HepG2 (cell line): ENCODE measurements around the gene KRT81. TPM values are rescaled to one million over a fixed set of nuclear protein-coding genes. Genes with fewer than 3 reads are reported as not detected.

Experiments
- ATAC-seq: fragments of 200-7000 bp; cut with Tn5 transposase; 3 replicates; pipeline ENCODE4 v1.9.1; 2020; ENCODE audit warnings: mild to moderate bottlenecking, moderate library complexity
- BruUV-seq: library from RNA; stranded (reverse); fragments of 400-500 nt; replicated peaks from 2 replicates; lab custom pipeline; 2021; lab: Mats Ljungman, UMichigan
- CTCF ChIA-PET: fragments of 300-600 bp; formaldehyde crosslinking; extraction: SDS; loops from one replicate; lab custom pipeline; 2021; ENCODE audit warnings: low total read pairs, inconsistent platforms, low intra/inter-chr PET ratio; lab: Yijun Ruan, JAX
- POLR2A ChIA-PET: fragments of 350-600 bp; sonication (Branson Sonifier 250); formaldehyde crosslinking; loops from one replicate; lab custom pipeline; 2020; ENCODE audit warnings: antibody characterized with exemption, inconsistent platforms; lab: Yijun Ruan, JAX
- DNase-seq: peaks from one replicate; pipeline ENCODE4 v3.0.0-alpha.2; 2015; ENCODE audit warnings: low spot score
- FAIRE-seq: peaks from 3 replicates; lab custom pipeline; 2011; peaks lifted over from hg19 to GRCh38; lab: Jason Lieb, UNC
- H2AFZ ChIP-seq: one replicate; pipeline ENCODE4 v1.6.1; 2011; ENCODE audit warnings: low read length, inconsistent platforms
- H3K27ac ChIP-seq: fragments of 300-600 bp; 3 replicates; pipeline ENCODE4 v1.8.0; 2011; ENCODE audit warnings: mixed run types, mild to moderate bottlenecking, mixed read lengths, low read length, inconsistent platforms; ENCODE audit not compliant: insufficient read depth; ENCODE audit errors: extremely low read length
- H3K27me3 ChIP-seq, 2 experiments: fragments of 200-600 bp in 1 of 2; 2 replicates in 1 of 2; 3 replicates in 1 of 2; pipeline versions ENCODE4 v1.6.0 to v1.8.0; 2011; ENCODE audit warnings: low read length in 2 of 2, mild to moderate bottlenecking in 2 of 2, moderate library complexity in 2 of 2, inconsistent platforms in 1 of 2; ENCODE audit not compliant: insufficient read depth in 2 of 2, control insufficient read depth in 1 of 2
- H3K36me3 ChIP-seq, 2 experiments: fragments of 200-600 bp in 1 of 2; replicated peaks in 1 of 2; 2 replicates in 1 of 2; 3 replicates in 1 of 2; pipeline versions ENCODE4 v1.5.1 to v1.8.0; 2011; ENCODE audit warnings: low read length in 2 of 2, inconsistent platforms in 1 of 2; ENCODE audit not compliant: insufficient read depth in 2 of 2, control insufficient read depth in 1 of 2
- H3K4me1 ChIP-seq: 2 replicates; pipeline ENCODE4 v1.5.1; 2012; ENCODE audit warnings: low read length, inconsistent platforms; ENCODE audit not compliant: insufficient read depth
- H3K4me2 ChIP-seq: 2 replicates; pipeline ENCODE4 v1.6.0; 2011; ENCODE audit warnings: low read depth, low read length, inconsistent platforms
- H3K4me3 ChIP-seq, 3 experiments: fragments of 200-600 bp in 1 of 3; sonication (generic), shearing (Covaris generic) in 1 of 3; replicated peaks in 1 of 3; 2 replicates each; pipeline ENCODE4 v1.5.1; 2011 to 2016; ENCODE audit warnings: low read length in 3 of 3, inconsistent platforms in 2 of 3, low read depth in 2 of 3, mild to moderate bottlenecking in 2 of 3, control low read depth in 1 of 3, mixed read lengths in 1 of 3; ENCODE audit not compliant: insufficient read depth in 1 of 3
- H3K79me2 ChIP-seq: one replicate; pipeline ENCODE4 v1.6.1; 2011; ENCODE audit warnings: low read length, inconsistent platforms; ENCODE audit not compliant: insufficient read depth
- H3K9ac ChIP-seq: 2 replicates; pipeline ENCODE4 v1.6.0; 2011; ENCODE audit warnings: mild to moderate bottlenecking, low read depth, low read length, inconsistent platforms; ENCODE audit not compliant: insufficient read depth
- H3K9me3 ChIP-seq: 2 replicates; pipeline ENCODE4 v1.5.1; 2012; ENCODE audit warnings: mild to moderate bottlenecking, low read length
- H4K20me1 ChIP-seq: 2 replicates; pipeline ENCODE4 v1.6.0; 2011; ENCODE audit warnings: inconsistent platforms, mild to moderate bottlenecking, low read length, moderate library complexity; ENCODE audit not compliant: insufficient read depth
- ATF7 ChIP-seq, 2 experiments: fragments of 450-650 bp in 1 of 2; sonication (generic) in 1 of 2; formaldehyde crosslinking in 1 of 2; IDR thresholded peaks; 2 replicates each; pipeline versions ENCODE4 v1.4.0 to v1.6.1; 2016 to 2020; ENCODE audit warnings: antibody characterized with exemption in 1 of 2, mild to moderate bottlenecking in 1 of 2, missing genetic modification reagents in 1 of 2
- FOXK1 ChIP-seq: sonication (generic); formaldehyde crosslinking; IDR thresholded peaks from 2 replicates; pipeline ENCODE4 v1.4.0; 2020; ENCODE audit warnings: low read depth, missing genetic modification reagents, borderline replicate concordance
- LBX2 ChIP-seq: sonication (generic); formaldehyde crosslinking; IDR thresholded peaks from 2 replicates; pipeline ENCODE4 v1.5.0; 2020; ENCODE audit warnings: missing genetic modification reagents, mild to moderate bottlenecking, borderline replicate concordance
- ZNF160 ChIP-seq: sonication (generic); formaldehyde crosslinking; IDR thresholded peaks from 2 replicates; pipeline ENCODE4 v1.8.0; 2022; ENCODE audit warnings: mild to moderate bottlenecking, inconsistent platforms, missing genetic modification reagents
- WGBS: methylation state at CpG from one replicate; pipeline ENCODE4 v1.1.6; 2017; ENCODE audit warnings: low lambda C conversion rate; 5-methylcytosine and 5-hydroxymethylcytosine counted together
- in situ Hi-C: cut with HindIII; loops from 2 replicates; pipeline ENCODE4 v1.10.0; 2017; ENCODE audit warnings: low pct_unique_long_range_greater_than_20kb; ENCODE audit not compliant: extremely low pct_ligation_motif_present
- intact Hi-C: fragments of 100-400 bp; cut with micrococcal nuclease; formaldehyde crosslinking; loops from one replicate; pipeline ENCODE4 v1.10.0; 2022; ENCODE audit not compliant: unreplicated experiment
- polyA plus RNA-seq, 8 experiments: library from polyadenylated mRNA; depleted of rRNA in 3 of 8; stranded (reverse) in 7 of 8; unstranded in 1 of 8; fragments of >200 nt; fragmentation: Illumina TruSeq in 4 of 8; extraction: Trizol in 4 of 8; gene quantifications; 2 replicates each; pipeline versions ENCODE4 v1.2.1 to v1.2.3, GENCODE V29; 2011 to 2016; ENCODE audit warnings: low read depth in 4 of 8, missing spikeins in 1 of 8, mixed read lengths in 1 of 8; ENCODE audit not compliant: insufficient read depth in 1 of 8
- total RNA-seq, 5 experiments: library from RNA; depleted of rRNA; stranded (reverse); fragments of >200 nt; fragmentation: Illumina TruSeq; extraction: Trizol; gene quantifications; 2 replicates each; pipeline ENCODE4 v1.2.3, GENCODE V29; 2016; ENCODE audit warnings: low read depth in 1 of 5

KRT81 gene
- total and polyA plus RNA-seq, 2 of the 13 experiments (the other 11 are each of a cell fraction or from before 2014, with no cell fraction given) = not detected

GRCh38 chr12:52336641-52337040, 45.3 kb upstream of the KRT81 start:
- ChIA-PET POLR2A (no interaction called here), CTCF (no interaction called here)
- Histone ChIP-seq H2AFZ (no peak overlapping the region), H4K20me1 (no peaks in the 10 kb centered on the region), H3K79me2 (no peaks in the 10 kb centered on the region), H3K4me2 (no peak overlapping the region), H3K9me3 (no peaks in the 10 kb centered on the region), H3K27ac (no peak overlapping the region), H3K9ac (no peak overlapping the region), H3K4me3 (no peak overlapping the region), H3K27me3 (peaks cover 1 to 22% of the 10 kb centered on the region in 2 experiments; a peak in 1 of 5 replicates), H3K4me1 (no peaks in the 10 kb centered on the region), H3K36me3 (no peaks in the 10 kb centered on the region)
- DNase-seq (no peak), FAIRE-seq (no peak), ATAC-seq (no peak)
- intact Hi-C loops = no loop called here
- in situ Hi-C loops = no loop called here
- TF ChIP-seq LBX2 (CRISPR knock-in tag) (no peak), ZNF160 (CRISPR knock-in tag) (peak; percentile 89; the same call in 1 of the 2 replicates)
- BruUV-seq = no TSS peak
- WGBS = 24% methylated on average over 2 of the region's 2 CpGs

DNA sequence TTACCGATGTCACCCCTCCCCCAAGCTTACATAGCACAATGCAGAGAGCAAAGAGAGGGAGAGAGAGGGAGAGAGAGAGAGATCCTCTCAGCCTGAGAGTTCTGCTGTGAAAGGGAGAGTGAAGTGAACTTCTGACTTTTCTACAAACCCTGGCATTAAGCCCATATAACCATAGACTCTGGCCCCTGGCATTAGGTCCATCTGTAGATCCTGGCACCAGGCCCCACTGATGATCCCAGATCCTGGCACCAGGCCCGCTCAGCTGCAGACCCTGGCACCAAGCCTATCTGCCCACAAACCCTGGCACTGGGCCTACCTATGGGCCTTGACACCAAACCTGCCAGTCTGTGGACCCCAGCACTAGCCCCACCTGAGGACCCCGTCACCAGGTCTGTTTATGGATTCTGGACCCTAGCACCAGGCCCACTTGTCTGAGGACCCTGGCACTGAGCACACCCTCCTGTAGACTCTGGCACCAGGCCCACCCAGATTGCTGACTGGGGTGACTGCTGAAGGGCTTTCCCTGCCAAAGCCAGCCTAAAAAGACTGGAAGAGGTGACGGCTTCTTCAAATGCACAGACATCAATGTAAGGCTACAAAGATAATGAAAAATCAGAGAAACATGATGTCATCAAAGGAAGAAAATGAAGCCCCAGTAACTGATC, 44.4 kb upstream of the KRT81 start:
- Histone ChIP-seq H3K27ac (no peak overlapping the region), H3K4me2 (no peak overlapping the region), H3K4me1 (no peaks in the 10 kb centered on the region), H2AFZ (no peak overlapping the region), H3K9me3 (no peaks in the 10 kb centered on the region), H3K79me2 (no peaks in the 10 kb centered on the region)
- WGBS = 33% methylated on average over 2 of the region's 4 CpGs
- FAIRE-seq (no peak), ATAC-seq (no peak)
- no TSS peak for BruUV-seq
- POLR2A ChIA-PET = no interaction called here
- TF ChIP-seq FOXK1 (CRISPR knock-in tag) (no peak), ATF7 (IDR thresholded peaks at IDR 0.05) (peak; percentile 74), ATF7 (CRISPR knock-in tag; IDR thresholded peaks at IDR 0.05) (no peak)
- TF ChIP-seq, all 625 proteins: peak for 1
- no peaks in the 10 kb centered on the region for H3K36me3 ChIP-seq
- in situ Hi-C loops (no loop called here), intact Hi-C loops (no loop called here)
- no peak for DNase-seq
- no peaks in the 10 kb centered on the region for H4K20me1 ChIP-seq
- no peak overlapping the region for H3K4me3 ChIP-seq
- H3K9ac ChIP-seq = no peak overlapping the region
- CTCF ChIA-PET = no interaction called here
- H3K27me3 ChIP-seq = peaks cover 0 to 13% of the 10 kb centered on the region in 2 experiments; a peak in 1 of 5 replicates
